BE2C (cell line): ENCODE results near the gene SERPINE2.

Source experiments
- DNase-seq: peaks from one replicate; pipeline ENCODE4 v3.0.0-alpha.2; 2020
- H3K27me3 ChIP-seq: fragments of 250-450 bp; sonication (Bioruptor Pico); 2 replicates; pipeline ENCODE4 v1.5.1; 2020; ENCODE audit warnings: mild to moderate bottlenecking
- H3K36me3 ChIP-seq: fragments of 250-450 bp; sonication (Bioruptor Pico); 2 replicates; pipeline ENCODE4 v1.5.1; 2020; ENCODE audit warnings: mild to moderate bottlenecking
- H3K4me1 ChIP-seq: fragments of 250-450 bp; sonication (Bioruptor Pico); 2 replicates; pipeline ENCODE4 v1.5.1; 2020
- H3K4me3 ChIP-seq: 2 replicates; pipeline ENCODE4 v1.5.1; 2011; ENCODE audit warnings: low read depth, low read length
- H3K9me3 ChIP-seq: fragments of 250-450 bp; sonication (Bioruptor Pico); 2 replicates; pipeline ENCODE4 v1.5.1; 2020
- TF ChIP-seq, protein P1 (sequence below): IDR thresholded peaks from 2 replicates; pipeline ENCODE4 v1.5.1; 2012; ENCODE audit warnings: mild to moderate bottlenecking, low read depth, low read length

SERPINE2 gene

DNA sequence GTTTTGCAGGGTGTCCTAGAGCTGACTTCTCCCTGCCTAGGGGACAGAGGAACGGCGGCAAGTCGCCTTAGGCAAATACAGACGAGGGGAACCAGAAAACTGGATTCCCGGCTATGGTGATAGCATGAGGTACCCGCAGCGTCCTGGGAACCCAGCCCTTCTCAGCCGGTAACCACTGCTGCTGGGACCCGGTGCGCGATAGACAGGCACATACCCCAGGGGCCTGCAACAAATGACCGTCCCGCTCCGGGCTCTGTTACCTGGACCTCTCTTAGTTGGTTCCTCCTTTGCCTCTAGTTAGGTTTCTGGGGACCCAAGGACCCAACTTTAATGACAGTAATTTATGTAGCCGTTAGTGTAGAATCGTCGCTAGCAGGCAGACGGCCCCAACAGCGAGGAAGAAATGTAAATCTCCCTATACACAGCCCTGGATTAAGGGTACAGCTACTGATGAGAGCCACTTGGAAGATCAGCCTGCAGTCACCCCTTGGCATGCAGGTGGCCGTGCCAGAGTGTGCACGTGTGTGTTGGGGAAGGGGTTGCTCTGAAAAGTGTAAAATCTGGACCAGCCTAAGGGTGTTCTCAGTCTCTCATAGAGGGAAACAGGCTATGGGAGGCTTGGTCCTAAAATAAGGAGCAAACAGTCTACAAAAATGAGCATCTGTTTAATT is 819 bp upstream of the SERPINE2 start:
- Histone ChIP-seq H3K4me3 (peak overlapping the region; percentile 42), H3K36me3 (no peaks in the 10 kb centered on the region), H3K9me3 (no peaks in the 10 kb centered on the region), H3K4me1 (no peaks in the 10 kb centered on the region; the same call in 1 of the 2 replicates), H3K27me3 (peaks cover 70% of the 10 kb centered on the region)
- no peak for DNase-seq
- TF ChIP-seq, protein P1, sequence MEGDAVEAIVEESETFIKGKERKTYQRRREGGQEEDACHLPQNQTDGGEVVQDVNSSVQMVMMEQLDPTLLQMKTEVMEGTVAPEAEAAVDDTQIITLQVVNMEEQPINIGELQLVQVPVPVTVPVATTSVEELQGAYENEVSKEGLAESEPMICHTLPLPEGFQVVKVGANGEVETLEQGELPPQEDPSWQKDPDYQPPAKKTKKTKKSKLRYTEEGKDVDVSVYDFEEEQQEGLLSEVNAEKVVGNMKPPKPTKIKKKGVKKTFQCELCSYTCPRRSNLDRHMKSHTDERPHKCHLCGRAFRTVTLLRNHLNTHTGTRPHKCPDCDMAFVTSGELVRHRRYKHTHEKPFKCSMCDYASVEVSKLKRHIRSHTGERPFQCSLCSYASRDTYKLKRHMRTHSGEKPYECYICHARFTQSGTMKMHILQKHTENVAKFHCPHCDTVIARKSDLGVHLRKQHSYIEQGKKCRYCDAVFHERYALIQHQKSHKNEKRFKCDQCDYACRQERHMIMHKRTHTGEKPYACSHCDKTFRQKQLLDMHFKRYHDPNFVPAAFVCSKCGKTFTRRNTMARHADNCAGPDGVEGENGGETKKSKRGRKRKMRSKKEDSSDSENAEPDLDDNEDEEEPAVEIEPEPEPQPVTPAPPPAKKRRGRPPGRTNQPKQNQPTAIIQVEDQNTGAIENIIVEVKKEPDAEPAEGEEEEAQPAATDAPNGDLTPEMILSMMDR = no peak

- no peaks in the 10 kb centered on the region; the same call in 1 of the 2 replicates for H3K4me1 ChIP-seq
- peaks cover 64% of the 10 kb centered on the region for H3K27me3 ChIP-seq
- TF ChIP-seq, protein P1 = no peak
- H3K4me3 ChIP-seq = peak overlapping the region; percentile 53
- no peak for DNase-seq
- no peaks in the 10 kb centered on the region for H3K36me3 ChIP-seq
- no peaks in the 10 kb centered on the region for H3K9me3 ChIP-seq
These were observed 331 bp downstream of the SERPINE2 start for GRCh38 chr2:224038830-224039079.

DNA sequence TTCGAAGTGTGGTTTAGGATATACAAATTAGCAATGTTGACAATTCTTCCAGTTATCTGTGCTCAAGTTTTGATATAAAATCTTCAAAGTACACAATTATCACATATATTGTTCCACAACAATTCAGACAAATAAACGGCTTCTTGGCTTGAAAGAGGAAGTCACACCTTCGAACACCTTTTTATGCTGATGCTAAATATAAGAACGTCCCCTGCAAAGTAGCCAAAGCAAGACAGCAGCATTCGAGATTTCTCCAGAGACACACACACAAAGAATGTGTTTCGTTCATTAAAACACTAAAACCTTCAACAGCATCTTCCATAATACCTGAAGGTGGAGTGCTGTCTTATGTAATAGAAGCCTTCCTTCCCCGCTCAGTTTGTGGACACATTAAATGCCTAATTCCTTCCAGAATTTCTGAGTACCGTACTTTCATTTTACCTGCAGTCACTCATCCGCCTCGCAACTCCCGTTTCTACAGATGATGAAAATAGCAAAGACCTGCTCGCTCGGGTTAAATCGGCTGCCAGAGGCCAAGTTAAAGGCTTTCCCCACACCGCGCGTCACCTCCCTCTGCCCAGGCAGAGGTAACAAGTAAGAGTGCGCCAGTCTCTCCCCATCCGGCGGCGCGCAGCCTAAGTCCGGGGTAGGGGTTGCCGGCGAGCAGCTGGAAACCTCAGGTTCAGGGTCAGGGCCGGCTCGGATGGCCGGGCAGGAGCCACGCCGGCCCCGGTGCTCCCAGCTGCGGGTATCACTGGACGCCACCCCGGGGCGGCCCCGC is 847 bp downstream of the SERPINE2 start:
- Histone ChIP-seq H3K36me3 (no peaks in the 10 kb centered on the region), H3K4me3 (peak overlapping the region; percentile 53), H3K9me3 (no peaks in the 10 kb centered on the region), H3K4me1 (no peaks in the 10 kb centered on the region; the same call in 1 of the 2 replicates), H3K27me3 (peaks cover 60% of the 10 kb centered on the region)
- TF ChIP-seq, protein P1 = no peak
- DNase-seq = peak; percentile 28

DNA sequence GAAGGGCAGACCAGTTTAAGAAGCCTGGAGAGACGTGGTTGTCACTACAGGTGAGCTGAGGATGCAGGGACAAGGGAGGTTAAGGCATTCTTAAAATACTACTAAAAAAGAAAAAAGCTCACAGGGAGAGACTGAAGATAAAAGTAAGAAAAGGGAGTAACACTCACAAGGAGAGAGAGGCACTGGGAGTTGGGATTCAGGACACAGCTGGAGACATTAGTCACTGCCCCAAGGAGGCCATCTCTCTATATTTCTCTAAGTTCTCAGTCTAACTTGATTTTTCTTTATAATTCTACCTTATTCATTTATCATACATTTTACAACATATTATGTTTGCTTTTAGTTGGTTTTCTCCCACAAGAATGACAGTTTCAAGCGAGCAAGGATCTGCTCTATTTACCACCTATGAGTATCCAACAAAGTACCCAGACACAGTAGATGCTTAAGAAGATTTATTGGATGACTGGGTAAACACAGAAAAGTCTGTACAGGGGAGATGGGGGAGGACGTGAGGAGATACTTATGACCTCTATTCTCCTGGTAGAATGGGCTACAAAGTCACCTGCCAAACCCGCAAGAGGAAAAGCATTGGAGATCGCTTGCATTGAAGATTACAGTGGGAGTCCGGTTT is 2.2 kb downstream of the SERPINE2 start:
- no peaks in the 10 kb centered on the region; the same call in 1 of the 2 replicates for H3K4me1 ChIP-seq
- TF ChIP-seq, protein P1 = no peak
- H3K9me3 ChIP-seq = no peaks in the 10 kb centered on the region
- no peaks in the 10 kb centered on the region for H3K36me3 ChIP-seq
- no peak overlapping the region for H3K4me3 ChIP-seq
- peaks cover 51% of the 10 kb centered on the region for H3K27me3 ChIP-seq
- no peak for DNase-seq

- H3K36me3 ChIP-seq = no peaks in the 10 kb centered on the region
- H3K4me1 ChIP-seq = no peaks in the 10 kb centered on the region; the same call in 1 of the 2 replicates
- H3K4me3 ChIP-seq = no peak overlapping the region
- peaks cover 24% of the 10 kb centered on the region for H3K27me3 ChIP-seq
- no peak for DNase-seq
- H3K9me3 ChIP-seq = no peaks in the 10 kb centered on the region
- TF ChIP-seq, protein P1 = no peak
These were observed 5.1 kb downstream of the SERPINE2 start for GRCh38 chr2:224034017-224034416.

DNA sequence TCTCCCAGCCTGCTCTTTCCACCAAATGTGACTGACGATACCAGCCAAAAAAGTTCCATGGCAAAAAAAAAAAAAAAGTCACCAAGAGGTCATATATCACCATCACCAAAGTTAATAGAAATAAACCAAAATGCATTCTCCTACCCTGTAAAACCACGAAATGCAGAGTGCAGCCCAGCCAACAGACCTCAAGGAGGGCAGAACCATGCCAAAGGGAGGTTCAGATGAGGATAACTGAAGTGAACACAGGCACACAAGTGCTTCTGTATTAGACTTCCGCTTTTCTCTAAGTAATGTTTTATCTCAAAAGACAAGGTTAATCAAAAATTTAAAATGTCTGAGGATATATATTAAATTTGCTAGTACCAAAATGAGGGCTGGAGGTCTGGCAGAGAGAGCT is 5.5 kb downstream of the SERPINE2 start:
- TF ChIP-seq, protein P1 = no peak
- peaks cover 20% of the 10 kb centered on the region for H3K27me3 ChIP-seq
- no peaks in the 10 kb centered on the region for H3K36me3 ChIP-seq
- no peaks in the 10 kb centered on the region; the same call in 1 of the 2 replicates for H3K4me1 ChIP-seq
- no peak for DNase-seq
- H3K4me3 ChIP-seq = no peak overlapping the region
- H3K9me3 ChIP-seq = no peaks in the 10 kb centered on the region
